NT2/D1 (cell line): ENCODE results near the gene IGFBP1.

Experiments
- YY1 ChIP-seq: IDR thresholded peaks from 2 replicates; pipeline ENCODE4 v1.6.1; 2011; ENCODE audit not compliant: insufficient read length, insufficient read depth
- ZNF274 ChIP-seq: IDR thresholded peaks from 2 replicates; pipeline ENCODE4 v1.6.1; 2011; ENCODE audit warnings: mild to moderate bottlenecking, low read depth, low read length

DNA sequence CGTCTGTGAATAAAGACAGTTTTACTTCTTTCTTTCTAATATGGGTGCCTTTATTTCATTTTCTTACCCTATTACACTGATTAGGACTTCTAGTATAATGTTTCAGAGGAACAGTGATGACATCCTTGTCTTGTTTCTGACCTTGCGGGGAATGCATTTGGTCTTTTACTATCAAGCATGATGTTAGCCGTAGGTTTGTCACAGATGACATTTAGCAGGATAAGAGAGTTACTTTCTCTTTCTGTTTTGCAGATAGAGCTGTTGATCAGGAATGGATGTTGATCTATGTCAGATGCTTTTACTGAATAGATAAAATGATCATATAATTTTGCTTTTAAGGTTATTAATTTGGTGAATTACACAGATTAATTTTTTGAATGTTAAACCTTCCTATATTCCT is 39.4 kb downstream of the IGFBP1 start:
- TF ChIP-seq YY1 (no peak), ZNF274 (no peak)
